DOHH2 (cell line): ENCODE results near the gene RASAL2.
"Not testable (repeated sequence)": the region's sequence is repeated elsewhere in the genome, so short reads cannot be mapped to it uniquely, and the experiment has no call there.

Source experiments
- H3F3A ChIP-seq: fragments of 200-600 bp; sonication (generic), shearing (Covaris generic); 2 replicates; pipeline ENCODE4 v1.6.0; 2016; ENCODE audit warnings: antibody characterized with exemption, mild to moderate bottlenecking; ENCODE audit not compliant: control insufficient read depth, insufficient read depth
- H3K27ac ChIP-seq: fragments of 200-600 bp; sonication (generic); 2 replicates; pipeline ENCODE4 v1.5.1; 2014; ENCODE audit warnings: low read depth, mild to moderate bottlenecking, low read length, moderate library complexity
- H3K27me3 ChIP-seq: fragments of 200-600 bp; sonication (generic); 2 replicates; pipeline ENCODE4 v1.6.1; 2014; ENCODE audit warnings: mild to moderate bottlenecking, low read length, mixed read lengths; ENCODE audit not compliant: control insufficient read depth
- H3K36me3 ChIP-seq: fragments of 200-600 bp; sonication (generic); 2 replicates; pipeline ENCODE4 v1.6.1; 2014; ENCODE audit warnings: mild to moderate bottlenecking, low read length, moderate library complexity, mixed read lengths; ENCODE audit not compliant: control insufficient read depth
- H3K4me1 ChIP-seq: fragments of 200-600 bp; sonication (generic); 2 replicates; pipeline ENCODE4 v1.6.1; 2014; ENCODE audit warnings: mild to moderate bottlenecking, low read length, mixed read lengths; ENCODE audit not compliant: control insufficient read depth
- H3K4me2 ChIP-seq: fragments of 200-600 bp; sonication (generic); 2 replicates; pipeline ENCODE4 v1.6.0; 2014; ENCODE audit warnings: mild to moderate bottlenecking, low read length, moderate library complexity
- H3K4me3 ChIP-seq: fragments of 200-600 bp; sonication (generic); 2 replicates; pipeline ENCODE4 v1.5.1; 2014; ENCODE audit warnings: mild to moderate bottlenecking, low read length, mixed read lengths
- H3K79me2 ChIP-seq: fragments of 200-600 bp; sonication (generic); 2 replicates; pipeline ENCODE4 v1.6.1; 2014; ENCODE audit warnings: mild to moderate bottlenecking, low read length, mixed read lengths; ENCODE audit not compliant: control insufficient read depth
- H3K9me2 ChIP-seq: fragments of 200-600 bp; sonication (generic); replicated peaks from 2 replicates; pipeline ENCODE4 v1.6.1; 2014; ENCODE audit warnings: mild to moderate bottlenecking, low read length, mixed read lengths; ENCODE audit not compliant: control insufficient read depth
- H3K9me3 ChIP-seq: fragments of 200-600 bp; sonication (generic); 2 replicates; pipeline ENCODE4 v1.6.1; 2014; ENCODE audit warnings: antibody characterized with exemption, low read length, mixed read lengths; ENCODE audit not compliant: control insufficient read depth, insufficient read depth
- H4K20me1 ChIP-seq: fragments of 200-600 bp; sonication (generic); 2 replicates; pipeline ENCODE4 v1.6.0; 2014; ENCODE audit warnings: low read depth, mild to moderate bottlenecking, antibody characterized with exemption, low read length, moderate library complexity; ENCODE audit not compliant: control insufficient read depth, insufficient read depth
- EZH2phosphoT487 ChIP-seq: fragments of 200-600 bp; sonication (generic); IDR thresholded peaks from 2 replicates; pipeline ENCODE4 v1.6.1; 2017; ENCODE audit warnings: borderline replicate concordance, mild to moderate bottlenecking, antibody characterized with exemption, low read length, moderate library complexity, mixed read lengths
- TF ChIP-seq, protein P1 (sequence below): fragments of 200-600 bp; sonication (generic); IDR thresholded peaks from one replicate; pipeline ENCODE4 v1.5.1; 2014; ENCODE audit warnings: antibody characterized with exemption, mild to moderate bottlenecking, low read depth, low read length; ENCODE audit not compliant: poor library complexity, severe bottlenecking

RASAL2 gene

GRCh38 chr1:178196631-178197030, 102.7 kb downstream of the RASAL2 start:
- Histone ChIP-seq H3K27ac (no peak overlapping the region), H3K4me2 (no peak overlapping the region), H3K36me3 (no peaks in the 10 kb centered on the region), H3K27me3 (0 out of 2 replicates have a peak, but pooled peaks cover 2% of the 10 kb centered on the region), H3F3A (no peaks in the 10 kb centered on the region), H3K9me2 (no peaks in the 10 kb centered on the region), H3K79me2 (no peaks in the 10 kb centered on the region), H3K9me3 (no peaks in the 10 kb centered on the region), H3K4me1 (no peaks in the 10 kb centered on the region), H4K20me1 (no peaks in the 10 kb centered on the region), H3K4me3 (no peak overlapping the region)
- TF ChIP-seq, protein P1, sequence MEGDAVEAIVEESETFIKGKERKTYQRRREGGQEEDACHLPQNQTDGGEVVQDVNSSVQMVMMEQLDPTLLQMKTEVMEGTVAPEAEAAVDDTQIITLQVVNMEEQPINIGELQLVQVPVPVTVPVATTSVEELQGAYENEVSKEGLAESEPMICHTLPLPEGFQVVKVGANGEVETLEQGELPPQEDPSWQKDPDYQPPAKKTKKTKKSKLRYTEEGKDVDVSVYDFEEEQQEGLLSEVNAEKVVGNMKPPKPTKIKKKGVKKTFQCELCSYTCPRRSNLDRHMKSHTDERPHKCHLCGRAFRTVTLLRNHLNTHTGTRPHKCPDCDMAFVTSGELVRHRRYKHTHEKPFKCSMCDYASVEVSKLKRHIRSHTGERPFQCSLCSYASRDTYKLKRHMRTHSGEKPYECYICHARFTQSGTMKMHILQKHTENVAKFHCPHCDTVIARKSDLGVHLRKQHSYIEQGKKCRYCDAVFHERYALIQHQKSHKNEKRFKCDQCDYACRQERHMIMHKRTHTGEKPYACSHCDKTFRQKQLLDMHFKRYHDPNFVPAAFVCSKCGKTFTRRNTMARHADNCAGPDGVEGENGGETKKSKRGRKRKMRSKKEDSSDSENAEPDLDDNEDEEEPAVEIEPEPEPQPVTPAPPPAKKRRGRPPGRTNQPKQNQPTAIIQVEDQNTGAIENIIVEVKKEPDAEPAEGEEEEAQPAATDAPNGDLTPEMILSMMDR, result no peak
- TF ChIP-seq EZH2phosphoT487, result no peak

DNA sequence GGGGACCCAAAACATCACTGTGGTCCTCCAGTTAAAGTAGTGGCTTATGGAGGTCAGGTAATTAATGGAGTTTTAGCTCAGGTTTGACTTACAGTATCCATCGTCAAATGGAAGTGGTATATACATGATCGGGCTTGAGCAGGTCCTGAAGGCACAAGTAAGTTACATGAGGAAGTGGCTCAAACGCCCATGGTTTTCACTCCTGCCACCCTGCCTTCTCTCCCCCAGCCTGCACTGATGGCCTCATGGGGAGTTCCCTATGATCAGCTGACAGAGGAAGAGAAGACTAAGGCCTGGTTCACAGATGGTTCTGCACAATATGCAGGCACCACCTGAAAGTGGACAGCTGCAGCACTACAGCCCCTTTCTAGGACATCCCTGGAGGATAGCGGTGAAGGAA, 108.2 kb downstream of the RASAL2 start:
- H3K79me2 ChIP-seq, H3K27ac ChIP-seq: not testable (repeated sequence)

DNA sequence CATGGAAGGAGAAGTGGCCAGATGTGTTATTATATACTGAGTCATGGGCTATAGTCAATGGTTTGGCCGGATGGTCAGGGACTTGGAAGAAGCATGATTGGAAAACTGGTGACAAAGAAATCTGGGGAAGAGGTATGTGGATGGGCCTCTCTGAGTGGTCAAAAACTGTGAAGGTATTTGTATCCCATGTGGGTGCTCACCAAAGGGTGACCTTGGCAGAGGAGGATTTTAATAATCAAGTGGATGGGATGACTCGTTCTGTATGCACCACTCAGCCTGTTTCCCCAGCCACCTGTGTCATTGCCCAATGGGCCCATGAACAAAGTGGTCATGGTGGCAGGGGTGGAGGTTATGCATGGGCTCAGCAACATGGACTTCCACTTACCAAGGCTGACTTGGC, 108.6 kb downstream of the RASAL2 start:
- H3F3A ChIP-seq, H3K9me3 ChIP-seq, H3K9me2 ChIP-seq, H3K4me2 ChIP-seq, H3K36me3 ChIP-seq, H3K27me3 ChIP-seq, H3K27ac ChIP-seq, H4K20me1 ChIP-seq, H3K4me3 ChIP-seq, H3K79me2 ChIP-seq, H3K4me1 ChIP-seq: not testable (repeated sequence)

More for the DNA sequence above, 108.2 kb downstream of the RASAL2 start:
- not testable (repeated sequence) for H3F3A ChIP-seq, H3K4me1 ChIP-seq, H3K27me3 ChIP-seq, H3K9me2 ChIP-seq, H3K36me3 ChIP-seq, H4K20me1 ChIP-seq, H3K4me3 ChIP-seq, H3K4me2 ChIP-seq, H3K9me3 ChIP-seq

DNA sequence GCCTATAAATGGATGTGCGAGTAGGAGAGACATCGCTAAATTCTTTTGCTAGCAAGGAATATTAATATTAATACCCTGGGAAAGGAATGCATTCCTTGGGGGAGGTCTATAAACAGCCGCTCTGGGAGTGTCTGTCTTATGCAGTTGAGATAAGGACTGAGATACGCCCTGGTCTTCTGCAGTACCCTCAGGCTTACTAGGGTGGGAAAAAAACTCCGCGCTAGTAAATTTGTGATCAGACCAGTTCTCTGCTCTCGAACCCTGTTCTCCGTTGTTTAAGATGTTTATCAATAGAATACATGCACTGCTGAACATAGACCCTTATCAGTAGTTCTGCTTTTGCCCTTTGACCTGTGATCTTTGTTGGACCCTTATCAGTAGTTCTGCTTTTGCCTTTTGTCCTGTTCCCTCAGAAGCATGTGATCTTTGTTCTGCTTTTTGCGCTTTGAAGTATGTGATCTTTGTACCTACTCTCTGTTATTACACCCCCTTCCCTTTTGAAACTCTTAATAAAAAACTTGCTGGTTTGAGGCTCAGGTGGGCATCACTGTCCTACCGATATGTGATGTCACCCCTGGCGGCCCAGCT, 114.5 kb downstream of the RASAL2 start:
- H3K27ac ChIP-seq, H3K79me2 ChIP-seq, H3F3A ChIP-seq, H4K20me1 ChIP-seq, H3K4me2 ChIP-seq, H3K9me3 ChIP-seq, H3K9me2 ChIP-seq, H3K4me1 ChIP-seq, H3K36me3 ChIP-seq, H3K4me3 ChIP-seq, H3K27me3 ChIP-seq: not testable (repeated sequence)

- TF ChIP-seq EZH2phosphoT487, result no peak
- TF ChIP-seq, protein P1, result no peak
Observed at GRCh38 chr1:178209935-178210334, 116.0 kb downstream of the RASAL2 start.

More at GRCh38 chr1:178209935-178210334, 116.0 kb downstream of the RASAL2 start:
- Histone ChIP-seq H3K4me3 (no peak overlapping the region), H3K4me1 (no peaks in the 10 kb centered on the region), H3K27me3 (no peaks in the 10 kb centered on the region), H3K36me3 (no peaks in the 10 kb centered on the region), H4K20me1 (no peaks in the 10 kb centered on the region), H3K9me2 (no peaks in the 10 kb centered on the region), H3K27ac (no peak overlapping the region), H3K9me3 (peaks cover 3% of the 10 kb centered on the region; the same call in 1 of the 2 replicates), H3K79me2 (no peaks in the 10 kb centered on the region), H3F3A (no peaks in the 10 kb centered on the region), H3K4me2 (no peak overlapping the region)
